Activated CD4-positive, alpha-beta memory T cell treated with anti-CD3 and anti-CD28 coated beads for 36 hours (primary cell): ENCODE results near the gene SNX13. TPM values are rescaled to one million over a fixed set of nuclear protein-coding genes. Genes with fewer than 3 reads are reported as not detected.
A peak's percentile ranks its signal among the peaks of the same experiment; 100 is the strongest.

Experiments used
- CTCF ChIA-PET: fragments of 350-600 bp; sonication (Branson Sonifier 250); formaldehyde crosslinking; loops from one replicate; lab custom pipeline; 2021; ENCODE audit warnings: antibody characterized with exemption, inconsistent platforms; lab: Charles Lee
- POLR2A ChIA-PET: fragments of 350-600 bp; sonication (Branson Sonifier 250); formaldehyde crosslinking; loops from one replicate; lab custom pipeline; 2021; ENCODE audit warnings: antibody characterized with exemption; lab: Charles Lee
- DNase-seq: peaks from one replicate; pipeline ENCODE4 v3.0.0-alpha.2; 2020
- H3K27ac Mint-ChIP-seq: one replicate; pipeline ENCODE4 v1.8.0; 2021; ENCODE audit warnings: mixed read lengths
- H3K27me3 Mint-ChIP-seq: one replicate; pipeline ENCODE4 v1.8.0; 2021; ENCODE audit warnings: mixed read lengths
- H3K36me3 Mint-ChIP-seq: one replicate; pipeline ENCODE4 v1.8.0; 2021; ENCODE audit warnings: mixed read lengths
- H3K4me1 Mint-ChIP-seq: one replicate; pipeline ENCODE4 v1.8.0; 2021; ENCODE audit warnings: low read depth, mixed read lengths
- H3K4me3 Mint-ChIP-seq: one replicate; pipeline ENCODE4 v1.8.0; 2021; ENCODE audit warnings: mild to moderate bottlenecking, mixed read lengths
- H3K9me3 Mint-ChIP-seq: one replicate; pipeline ENCODE4 v1.8.0; 2021; ENCODE audit warnings: mixed read lengths
- intact Hi-C: fragments of 100-400 bp; cut with micrococcal nuclease; formaldehyde crosslinking; loops from one replicate; pipeline ENCODE4 v1.15.1; 2023
- total RNA-seq, 2 experiments: library from RNA; stranded (reverse); gene quantifications; one replicate each; pipeline ENCODE4 v1.2.3, GENCODE V29; 2021

Gene SNX13
- total RNA-seq, 2 experiments from 2014 or later: 18.6 to 19.8 TPM

DNA sequence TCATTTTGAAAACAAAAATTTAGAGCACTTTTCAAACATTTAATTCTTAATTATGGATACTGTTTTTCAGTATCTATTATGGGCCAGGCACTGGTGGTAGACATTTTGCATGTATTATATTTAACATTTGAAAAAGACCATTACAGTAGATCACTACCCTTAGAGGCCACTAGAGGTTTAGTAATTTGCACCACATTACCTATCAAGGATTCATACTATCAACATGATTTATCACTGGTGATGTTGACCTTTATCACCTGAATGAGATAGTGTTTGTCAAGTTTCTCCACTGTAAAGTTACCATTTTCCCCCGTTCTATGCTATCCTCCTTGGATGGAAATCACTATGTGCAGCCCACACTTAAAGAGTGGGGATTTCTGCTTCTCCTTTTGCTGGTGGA, 4.4 kb upstream of the SNX13 start:
- Mint-ChIP-seq H3K4me3 (no peak overlapping the region), H3K27ac (no peak overlapping the region), H3K27me3 (no peaks in the 10 kb centered on the region), H3K4me1 (peaks cover 22% of the 10 kb centered on the region), H3K9me3 (no peaks in the 10 kb centered on the region), H3K36me3 (peaks cover 1% of the 10 kb centered on the region)
- intact Hi-C loops: loop anchor here (5.0 to 10.0 kb wide), 3 partner anchors 172 to 1300 kb away; partner anchors contain the start of genes ANKMY2 and BZW2
- CTCF ChIA-PET: no interaction called here
- DNase-seq: no peak
- POLR2A ChIA-PET: no interaction called here

DNA sequence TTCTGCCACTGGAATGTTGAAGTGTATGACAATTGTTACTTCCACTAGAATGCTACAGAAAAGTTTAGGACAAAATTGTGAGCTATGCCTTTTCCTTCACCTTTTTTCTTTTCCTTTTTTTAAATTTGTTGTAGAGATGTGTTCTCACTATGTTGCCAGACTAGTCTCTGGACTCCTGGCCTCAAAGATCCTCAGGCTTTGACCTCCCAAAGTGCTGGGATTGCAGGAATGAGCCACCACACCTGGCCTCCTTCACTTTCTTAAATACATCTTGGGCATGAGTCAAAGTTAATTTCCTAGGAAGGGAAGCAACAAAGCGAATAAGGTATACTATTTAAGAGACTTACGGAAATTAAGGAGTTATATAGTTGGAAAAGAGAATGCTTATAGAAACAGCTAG, 2.7 kb upstream of the SNX13 start:
- intact Hi-C loops: loop anchor here (5.0 to 10.0 kb wide), 3 partner anchors 171 to 1298 kb away; partner anchors contain the start of genes ANKMY2 and BZW2
- CTCF ChIA-PET: interaction anchor here (0.6 kb wide), 1 partner anchor 70 kb away, joined by 3 read pairs; no protein-coding TSS in a partner anchor
- Mint-ChIP-seq H3K4me1 (peaks cover 32% of the 10 kb centered on the region), H3K27ac (no peak overlapping the region), H3K4me3 (no peak overlapping the region), H3K27me3 (no peaks in the 10 kb centered on the region), H3K36me3 (peaks cover 3% of the 10 kb centered on the region), H3K9me3 (no peaks in the 10 kb centered on the region)
- no peak for DNase-seq
- POLR2A ChIA-PET: no interaction called here

DNA sequence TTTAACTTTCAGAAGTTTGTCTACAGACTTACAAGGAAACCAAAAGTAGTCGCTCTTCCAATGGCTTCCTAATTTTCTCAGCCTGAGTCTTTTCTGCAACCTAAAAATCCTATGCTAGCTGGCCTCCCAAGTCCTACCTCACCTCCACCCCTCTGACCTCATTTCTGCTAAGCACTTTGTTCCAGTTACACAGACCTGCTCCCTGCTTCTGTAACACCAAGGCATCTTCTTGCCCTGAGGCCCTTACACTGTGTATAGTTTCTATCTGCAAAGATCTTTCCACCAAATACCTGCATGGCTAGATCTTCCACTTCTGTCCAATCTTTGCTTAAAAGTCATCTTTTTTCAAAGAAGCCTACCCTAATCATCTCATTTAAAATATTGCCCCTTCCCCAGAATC, 1.9 kb upstream of the SNX13 start:
- H3K9me3 Mint-ChIP-seq: no peaks in the 10 kb centered on the region

DNA sequence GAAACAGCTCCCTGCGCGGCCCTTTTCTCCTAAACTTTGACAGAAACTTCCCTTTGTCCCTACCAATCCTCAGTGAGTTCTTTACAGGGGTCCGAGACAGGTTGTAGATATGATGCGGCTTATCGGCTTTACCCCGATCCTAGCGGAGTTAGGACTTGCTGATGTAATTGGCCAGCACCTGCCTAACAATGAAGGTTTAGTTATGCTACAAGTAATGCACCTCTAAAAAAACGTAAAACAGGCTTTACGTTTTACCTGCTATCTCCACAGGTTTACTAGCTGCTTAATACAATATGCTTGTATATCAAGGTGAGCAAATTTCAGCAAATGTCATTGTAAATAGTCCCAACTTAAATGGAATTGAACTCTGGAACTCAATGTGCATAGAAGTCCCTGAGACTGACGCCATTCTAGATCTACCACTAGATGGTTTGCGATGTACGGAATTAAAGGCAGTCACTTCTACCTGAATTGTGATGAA, 697 bp upstream of the SNX13 start:
- Mint-ChIP-seq H3K36me3 (peaks cover 5% of the 10 kb centered on the region), H3K27me3 (no peaks in the 10 kb centered on the region)
- CTCF ChIA-PET: no interaction called here

More for the DNA sequence above, 1.9 kb upstream of the SNX13 start:
- intact Hi-C loops: loop anchor here (5.0 to 10.0 kb wide), 3 partner anchors 170 to 1297 kb away; partner anchors contain the start of genes ANKMY2 and BZW2
- Mint-ChIP-seq H3K4me3 (no peak overlapping the region), H3K36me3 (peaks cover 3% of the 10 kb centered on the region), H3K27ac (no peak overlapping the region), H3K4me1 (peaks cover 33% of the 10 kb centered on the region), H3K27me3 (no peaks in the 10 kb centered on the region)
- DNase-seq: no peak
- ChIA-PET CTCF (no interaction called here), POLR2A (no interaction called here)

DNA sequence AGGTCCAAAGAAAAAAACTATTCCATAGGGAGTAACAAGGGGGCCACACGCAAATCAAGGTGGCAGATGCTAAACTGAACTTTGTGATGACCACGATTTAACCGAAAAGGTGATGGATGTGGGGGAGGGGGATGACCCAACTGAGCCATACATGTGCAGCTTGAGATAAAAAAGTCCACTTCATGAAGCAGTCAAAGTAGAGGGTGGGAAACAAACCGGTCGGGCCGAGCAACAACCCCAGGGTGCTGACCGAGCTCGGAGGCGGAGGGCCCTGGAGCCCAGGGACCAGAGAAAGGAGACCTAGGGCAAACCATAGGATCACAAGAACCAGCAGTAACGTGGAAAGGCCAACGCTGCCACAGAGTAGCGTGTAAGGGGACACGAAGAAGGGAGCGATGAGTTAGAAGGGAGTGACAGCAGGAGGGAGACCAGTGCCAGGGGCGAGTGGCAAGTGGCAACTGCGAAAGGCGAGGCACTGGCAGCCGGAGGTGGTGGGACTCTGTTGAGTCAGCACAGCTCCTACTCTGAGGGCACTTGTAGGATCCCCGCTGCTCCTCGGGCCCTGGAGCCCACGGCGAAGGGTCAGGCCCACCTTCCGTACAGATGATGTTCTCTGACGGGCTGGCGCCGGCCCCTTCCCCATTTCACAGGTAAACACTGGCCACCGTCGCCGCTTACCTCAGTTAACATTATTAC, 540 bp downstream of the SNX13 start:
- Mint-ChIP-seq H3K27ac (peak overlapping the region; percentile 94), H3K4me3 (peak overlapping the region; percentile 98), H3K9me3 (no peaks in the 10 kb centered on the region), H3K4me1 (peaks cover 45% of the 10 kb centered on the region), H3K36me3 (peaks cover 5% of the 10 kb centered on the region), H3K27me3 (no peaks in the 10 kb centered on the region)
- intact Hi-C loops: loop anchor here (1.0 to 10.0 kb wide), 7 partner anchors 13 to 1295 kb away; partner anchors contain the start of genes AHR, ANKMY2 and BZW2
- CTCF ChIA-PET: no interaction called here
- peak; percentile 66 for DNase-seq
- POLR2A ChIA-PET: no interaction called here

More for the DNA sequence above, 697 bp upstream of the SNX13 start:
- Mint-ChIP-seq H3K4me1 (peaks cover 36% of the 10 kb centered on the region), H3K9me3 (no peaks in the 10 kb centered on the region), H3K4me3 (peak overlapping the region; percentile 98), H3K27ac (peak overlapping the region; percentile 94)
- intact Hi-C loops: loop anchor here (1.0 to 10.0 kb wide), 6 partner anchors 11 to 1296 kb away; partner anchors contain the start of genes ANKMY2 and BZW2
- DNase-seq: no peak
- POLR2A ChIA-PET: no interaction called here

DNA sequence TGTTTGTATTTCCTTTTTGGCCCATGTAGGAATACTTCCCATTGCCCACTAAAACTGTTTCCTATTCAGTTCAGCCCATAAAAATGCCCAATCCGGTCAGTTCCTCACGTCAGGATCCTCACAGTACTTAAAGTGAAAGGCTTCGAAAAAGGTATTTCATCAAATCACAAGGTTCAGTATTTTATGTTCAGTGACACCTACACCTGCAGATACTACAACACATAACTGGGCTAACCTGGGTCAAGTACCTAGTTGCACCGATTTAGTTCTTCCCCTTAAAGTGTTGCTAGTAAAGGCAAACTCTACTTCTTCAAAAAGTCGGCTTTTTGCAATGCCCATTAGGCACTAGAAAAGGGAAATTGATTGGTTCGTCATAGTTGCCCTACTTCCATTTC, 1.1 kb downstream of the SNX13 start:
- CTCF ChIA-PET: no interaction called here
- Mint-ChIP-seq H3K4me3 (peak overlapping the region; percentile 98), H3K27ac (peak overlapping the region; percentile 94), H3K27me3 (no peaks in the 10 kb centered on the region), H3K9me3 (no peaks in the 10 kb centered on the region), H3K4me1 (peaks cover 51% of the 10 kb centered on the region), H3K36me3 (peaks cover 6% of the 10 kb centered on the region)
- intact Hi-C loops: loop anchor here (5.0 kb wide), 1 partner anchor 642 kb away; the partner anchor contains the start of gene AHR
- no peak for DNase-seq
- POLR2A ChIA-PET: interaction anchor here (1.8 kb wide), 1 partner anchor 13 kb away, joined by 6 read pairs; no protein-coding TSS in a partner anchor

DNA sequence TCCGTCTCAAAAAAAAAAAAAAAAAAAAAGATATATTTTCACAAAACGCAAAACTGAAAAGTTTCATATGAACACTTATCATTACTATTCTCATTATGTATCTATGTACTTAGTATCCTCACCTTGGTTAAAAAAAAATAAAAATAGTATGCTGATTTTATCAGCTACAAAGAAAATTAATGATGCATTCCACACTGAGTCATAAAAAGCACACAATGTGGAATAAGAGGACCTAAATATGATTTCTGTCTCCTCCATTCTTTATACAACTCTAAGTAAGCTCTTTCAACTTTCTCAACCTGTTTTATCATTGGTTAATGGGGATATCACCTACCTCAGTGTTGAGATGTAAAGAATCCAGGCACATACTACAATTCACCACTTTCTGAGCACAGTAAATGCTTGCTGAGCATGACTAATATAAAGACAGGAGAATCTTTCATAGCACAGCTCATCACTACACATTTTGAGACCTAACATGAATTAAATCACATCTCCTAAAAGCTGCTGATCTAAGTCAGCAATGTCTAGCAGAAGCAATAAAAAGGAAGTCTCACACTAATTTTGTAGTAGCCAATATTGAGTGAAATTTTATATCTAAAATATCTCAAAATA, 2.7 kb downstream of the SNX13 start:
- Mint-ChIP-seq H3K9me3 (no peaks in the 10 kb centered on the region), H3K36me3 (peaks cover 6% of the 10 kb centered on the region), H3K27ac (no peak overlapping the region), H3K4me1 (peaks cover 60% of the 10 kb centered on the region), H3K4me3 (peak overlapping the region; percentile 16), H3K27me3 (no peaks in the 10 kb centered on the region)
- intact Hi-C loops: loop anchor here (1.0 to 5.0 kb wide), 2 partner anchors 7 to 640 kb away; partner anchors contain the start of gene AHR
- ChIA-PET CTCF (interaction anchor here (0.6 to 1.9 kb wide), 3 partner anchors 64 to 728 kb away, joined by 3 to 6 read pairs (median 5); no protein-coding TSS in a partner anchor), POLR2A (interaction anchor here (1.0 to 1.8 kb wide), 3 partner anchors 15 to 88 kb away, joined by 3 to 6 read pairs (median 4); no protein-coding TSS in a partner anchor)
- no peak for DNase-seq

DNA sequence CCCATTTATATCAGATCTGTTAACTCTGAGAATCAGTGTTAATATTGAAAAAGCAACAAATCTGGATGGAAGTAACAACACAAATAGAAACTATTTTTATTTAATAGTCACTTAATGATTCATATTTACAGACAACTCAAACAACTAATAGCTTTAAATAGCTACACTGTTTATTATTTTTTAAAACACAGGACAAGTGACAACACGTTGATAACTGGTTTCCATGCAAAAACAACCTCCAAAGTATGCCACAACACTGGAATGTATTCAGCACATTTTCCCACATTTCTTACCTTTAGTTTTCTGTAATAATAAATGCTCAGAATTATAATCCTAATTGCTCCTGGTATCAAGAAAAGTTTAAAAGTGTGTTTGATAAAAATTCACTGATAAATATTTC, 4.0 kb downstream of the SNX13 start:
- H3K27me3 Mint-ChIP-seq: no peaks in the 10 kb centered on the region
- peaks cover 6% of the 10 kb centered on the region for H3K36me3 Mint-ChIP-seq
- no peak overlapping the region for H3K4me3 Mint-ChIP-seq
- CTCF ChIA-PET: interaction anchor here (1.2 kb wide), 1 partner anchor 16 kb away, joined by 3 read pairs; no protein-coding TSS in a partner anchor
- intact Hi-C loops: loop anchor here (5.0 kb wide), 1 partner anchor 639 kb away; the partner anchor contains the start of gene AHR
- POLR2A ChIA-PET: interaction anchor here (1.1 kb wide), 1 partner anchor 81 kb away, joined by 3 read pairs; no protein-coding TSS in a partner anchor
- no peak overlapping the region for H3K27ac Mint-ChIP-seq
- H3K9me3 Mint-ChIP-seq: no peaks in the 10 kb centered on the region
- H3K4me1 Mint-ChIP-seq: peaks cover 57% of the 10 kb centered on the region
- DNase-seq: no peak

DNA sequence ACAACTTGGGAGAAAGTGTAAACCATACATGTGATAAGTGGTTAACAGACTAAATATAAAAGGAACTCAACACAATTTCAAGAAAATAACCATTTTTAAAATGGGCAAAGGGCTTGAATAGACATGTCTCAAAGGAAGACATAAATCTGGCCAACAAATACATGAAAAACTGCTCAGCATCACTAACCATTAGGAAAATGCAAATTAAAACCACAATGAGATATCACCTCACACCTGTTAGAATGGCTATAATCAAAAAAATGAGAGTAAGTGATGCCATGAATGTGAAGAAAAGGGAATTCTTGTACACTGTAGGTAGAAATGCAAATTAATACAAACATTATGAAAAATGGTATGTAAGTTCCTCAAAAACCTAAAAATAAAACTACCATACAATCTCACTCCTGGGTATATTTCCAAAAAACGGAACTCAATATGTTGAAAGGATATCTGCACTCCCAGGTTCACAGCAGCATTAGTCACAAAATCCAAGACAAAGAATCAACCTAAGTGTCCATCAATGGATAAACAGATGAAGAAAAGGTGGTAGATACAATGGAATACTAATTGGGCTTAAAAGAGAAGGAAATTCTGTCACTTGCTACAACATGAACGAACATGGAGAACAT, 5.6 kb downstream of the SNX13 start:
- H3K27me3 Mint-ChIP-seq: no peaks in the 10 kb centered on the region
- peaks cover 68% of the 10 kb centered on the region for H3K4me1 Mint-ChIP-seq
- H3K36me3 Mint-ChIP-seq: peaks cover 5% of the 10 kb centered on the region
- intact Hi-C loops: loop anchor here (5.0 kb wide), 1 partner anchor 637 kb away; the partner anchor contains the start of gene AHR
- POLR2A ChIA-PET: no interaction called here
- H3K4me3 Mint-ChIP-seq: no peak overlapping the region
- H3K27ac Mint-ChIP-seq: no peak overlapping the region
- no peaks in the 10 kb centered on the region for H3K9me3 Mint-ChIP-seq
- DNase-seq: no peak
- CTCF ChIA-PET: interaction anchor here (0.8 kb wide), 1 partner anchor 100 kb away, joined by 3 read pairs; no protein-coding TSS in a partner anchor

DNA sequence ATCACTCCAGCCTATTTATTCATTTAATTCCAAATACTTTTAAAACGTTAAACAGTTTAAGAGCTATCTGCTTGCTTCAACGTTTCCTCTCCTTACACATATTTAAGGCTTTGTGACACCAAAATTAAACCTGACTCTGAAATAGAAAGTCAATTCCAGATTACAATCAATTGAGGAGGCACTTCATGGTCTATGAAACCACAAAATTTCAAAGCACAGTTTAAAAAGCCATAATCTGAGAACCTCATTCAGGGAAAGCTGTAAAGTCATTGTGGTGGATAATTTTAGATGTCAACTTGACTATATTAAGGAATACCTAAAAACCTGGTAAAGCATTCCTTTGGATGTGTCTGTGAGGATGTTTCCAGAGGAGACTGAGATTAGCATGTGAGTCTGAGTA, 6.2 kb downstream of the SNX13 start:
- no peaks in the 10 kb centered on the region for H3K27me3 Mint-ChIP-seq
- no peaks in the 10 kb centered on the region for H3K9me3 Mint-ChIP-seq
- no peak for DNase-seq
- intact Hi-C loops: no loop called here
- H3K4me1 Mint-ChIP-seq: peaks cover 71% of the 10 kb centered on the region
- H3K36me3 Mint-ChIP-seq: peaks cover 3% of the 10 kb centered on the region
- ChIA-PET POLR2A (no interaction called here), CTCF (interaction anchor here (0.8 kb wide), 1 partner anchor 99 kb away, joined by 3 read pairs; no protein-coding TSS in a partner anchor)
- H3K27ac Mint-ChIP-seq: no peak overlapping the region
- no peak overlapping the region for H3K4me3 Mint-ChIP-seq

DNA sequence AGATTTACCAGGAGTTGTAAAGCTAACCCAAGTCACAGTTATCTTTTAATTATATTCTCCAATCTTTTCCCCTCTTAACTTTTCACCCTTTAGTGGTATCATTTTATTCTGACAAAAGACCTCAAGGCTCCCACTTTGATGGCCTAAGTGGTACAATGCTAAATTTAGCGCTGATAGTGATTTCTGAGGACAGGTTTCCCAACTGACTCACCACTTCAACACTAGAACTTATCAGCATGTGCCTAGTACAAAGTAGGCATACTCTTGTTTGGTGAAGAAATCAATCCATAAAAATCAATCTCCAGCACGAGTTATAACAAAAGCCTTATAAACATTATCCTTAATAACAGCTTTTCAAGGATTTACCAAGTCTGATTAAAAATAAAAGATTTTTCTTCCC, 7.5 kb downstream of the SNX13 start:
- Mint-ChIP-seq H3K4me1 (peaks cover 63% of the 10 kb centered on the region), H3K27ac (no peak overlapping the region), H3K4me3 (no peak overlapping the region), H3K27me3 (no peaks in the 10 kb centered on the region), H3K9me3 (no peaks in the 10 kb centered on the region), H3K36me3 (peaks cover 3% of the 10 kb centered on the region)
- POLR2A ChIA-PET: no interaction called here
- CTCF ChIA-PET: no interaction called here
- no peak for DNase-seq
- intact Hi-C loops: no loop called here
